SK-N-MC (cell line): ENCODE data around the gene PRND.

Source experiments
- EZH2 ChIP-seq: fragments of 200-600 bp; sonication (generic); IDR thresholded peaks from one replicate; pipeline ENCODE4 v1.6.1; 2017; ENCODE audit warnings: antibody characterized with exemption
- FOXP2 ChIP-seq: optimal IDR thresholded peaks from 2 replicates; pipeline ENCODE3; 2011; ENCODE audit warnings: mild to moderate bottlenecking, moderate library complexity; ENCODE audit not compliant: insufficient read depth; ENCODE audit errors: extremely low read length, control extremely low read depth
- POLR2AphosphoS5 ChIP-seq: IDR thresholded peaks from 2 replicates; pipeline ENCODE4 v1.6.1; 2012; ENCODE audit warnings: mild to moderate bottlenecking, low read depth, low read length, borderline replicate concordance

- TF ChIP-seq EZH2 = no peak
- no peak for TF ChIP-seq POLR2AphosphoS5
- TF ChIP-seq FOXP2 = no peak
Measured at GRCh38 chr20:4729265-4729664, 7.6 kb downstream of the PRND start.
